Transverse colon (tissue), 3 donors: ENCODE results near the gene LDLRAD4.

Experiments
- EP300 ChIP-seq: sonication (generic); formaldehyde crosslinking; IDR thresholded peaks from one replicate; pipeline ENCODE4 v1.6.1; 2017; ENCODE audit warnings: antibody characterized with exemption, low read depth
- POLR2A ChIP-seq: fragments of 450-650 bp; IDR thresholded peaks from one replicate; pipeline ENCODE4 v1.6.1; 2016; ENCODE audit warnings: antibody characterized with exemption, mild to moderate bottlenecking, moderate library complexity
- TF ChIP-seq, protein P1 (sequence below), 5 experiments: fragments of 200-600 bp in 3 of 5; fragments of 450-650 bp in 2 of 5; sonication (generic) in 3 of 5; IDR thresholded peaks; 1 replicate in 2 of 5; 2 replicates in 3 of 5; pipeline ENCODE4 v1.5.1; 2016 to 2017; ENCODE audit warnings: antibody characterized with exemption in 5 of 5, inconsistent platforms in 3 of 5, mild to moderate bottlenecking in 2 of 5, moderate library complexity in 1 of 5

DNA sequence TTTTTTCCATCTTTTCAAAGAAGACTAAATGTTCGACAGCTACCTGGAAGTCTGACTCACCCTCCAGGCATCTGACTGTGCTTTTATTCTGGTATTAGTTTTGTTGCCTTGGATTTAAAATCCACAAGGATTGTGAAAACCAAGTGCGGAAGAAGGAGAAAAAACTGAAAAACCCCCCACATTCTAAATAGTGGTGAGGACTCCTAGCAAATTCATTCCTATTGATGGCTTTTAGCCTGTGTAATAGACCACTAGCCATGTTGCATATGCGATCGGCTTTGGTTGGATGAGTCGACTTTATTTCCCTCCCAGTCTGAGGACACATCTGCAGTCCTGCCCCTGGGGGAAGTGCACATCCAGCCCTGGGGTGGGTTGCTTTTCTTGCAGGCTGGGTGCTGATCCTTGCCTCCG, 16.9 kb downstream of the LDLRAD4 start:
- TF ChIP-seq, protein P1, sequence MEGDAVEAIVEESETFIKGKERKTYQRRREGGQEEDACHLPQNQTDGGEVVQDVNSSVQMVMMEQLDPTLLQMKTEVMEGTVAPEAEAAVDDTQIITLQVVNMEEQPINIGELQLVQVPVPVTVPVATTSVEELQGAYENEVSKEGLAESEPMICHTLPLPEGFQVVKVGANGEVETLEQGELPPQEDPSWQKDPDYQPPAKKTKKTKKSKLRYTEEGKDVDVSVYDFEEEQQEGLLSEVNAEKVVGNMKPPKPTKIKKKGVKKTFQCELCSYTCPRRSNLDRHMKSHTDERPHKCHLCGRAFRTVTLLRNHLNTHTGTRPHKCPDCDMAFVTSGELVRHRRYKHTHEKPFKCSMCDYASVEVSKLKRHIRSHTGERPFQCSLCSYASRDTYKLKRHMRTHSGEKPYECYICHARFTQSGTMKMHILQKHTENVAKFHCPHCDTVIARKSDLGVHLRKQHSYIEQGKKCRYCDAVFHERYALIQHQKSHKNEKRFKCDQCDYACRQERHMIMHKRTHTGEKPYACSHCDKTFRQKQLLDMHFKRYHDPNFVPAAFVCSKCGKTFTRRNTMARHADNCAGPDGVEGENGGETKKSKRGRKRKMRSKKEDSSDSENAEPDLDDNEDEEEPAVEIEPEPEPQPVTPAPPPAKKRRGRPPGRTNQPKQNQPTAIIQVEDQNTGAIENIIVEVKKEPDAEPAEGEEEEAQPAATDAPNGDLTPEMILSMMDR (IDR thresholded peaks at IDR 0.05), result no peak
- TF ChIP-seq POLR2A (no peak), EP300 (no peak)
